GM18505 (cell line): ENCODE data around the gene JARID2.

Experiments used
- ATAC-seq: cut with Tn5 transposase; IDR thresholded peaks from one replicate; pipeline ENCODE4 v1.9.1; 2021; ENCODE audit not compliant: unreplicated experiment
- POLR2A ChIP-seq: IDR thresholded peaks from 4 replicates; pipeline ENCODE4 v1.6.1; 2011; ENCODE audit warnings: borderline replicate concordance; ENCODE audit not compliant: insufficient read depth, insufficient read length; ENCODE audit errors: extremely low read depth

The JARID2 gene

DNA sequence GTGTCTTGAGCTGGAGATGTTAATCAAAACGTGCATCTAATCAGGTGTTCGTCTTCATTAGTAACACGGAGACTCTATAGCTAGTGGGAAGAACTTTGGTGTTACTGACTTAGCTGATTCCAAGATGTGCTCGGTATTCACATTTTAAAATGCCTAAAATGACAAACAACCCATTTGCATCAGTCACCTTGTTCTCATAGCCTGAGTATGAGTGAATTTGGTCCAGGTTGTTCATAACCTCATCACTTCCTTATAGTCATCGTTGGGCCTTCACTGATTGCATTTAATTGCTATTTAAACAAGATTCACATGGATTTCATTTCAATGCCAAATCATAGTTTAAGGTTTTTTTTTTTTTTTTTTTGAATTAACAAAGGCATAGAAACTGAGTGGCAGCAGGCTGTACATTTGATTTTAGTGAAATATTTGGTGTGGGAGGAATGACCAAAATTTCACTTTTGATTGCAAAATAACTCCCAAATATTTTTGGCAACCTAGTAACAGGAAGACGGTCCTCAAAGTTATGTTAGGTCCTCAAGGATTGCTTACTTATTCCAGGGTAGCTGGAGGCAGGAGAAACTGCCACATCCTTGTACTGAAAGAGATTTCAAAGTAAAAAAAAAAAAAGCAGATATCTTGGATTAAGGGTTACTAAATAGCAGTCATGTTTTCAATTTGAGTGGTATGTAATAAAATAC is 104.7 kb downstream of the JARID2 start:
- ATAC-seq, result no peak

DNA sequence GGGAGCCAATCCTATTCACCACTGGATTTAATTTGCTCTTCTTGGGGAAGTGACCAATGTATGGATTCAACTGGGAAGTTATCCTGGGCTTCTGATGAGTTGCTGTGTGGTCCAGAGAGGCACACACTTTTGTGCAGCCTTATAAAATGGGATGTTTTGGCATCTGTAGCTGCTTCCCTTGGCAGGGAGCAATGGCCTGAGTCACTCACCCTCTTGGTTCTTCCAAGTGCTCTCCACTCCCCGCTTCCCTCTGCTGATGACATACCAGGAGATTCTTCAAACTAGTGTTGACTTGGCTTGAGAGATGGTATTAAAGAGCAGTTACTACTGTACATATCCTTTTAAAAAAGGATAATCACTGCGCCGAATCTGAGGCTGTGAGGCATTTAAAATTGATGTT is 105.8 kb downstream of the JARID2 start:
- no peak for TF ChIP-seq POLR2A
- no peak for ATAC-seq

More for the DNA sequence above, 104.7 kb downstream of the JARID2 start:
- no peak for TF ChIP-seq POLR2A

DNA sequence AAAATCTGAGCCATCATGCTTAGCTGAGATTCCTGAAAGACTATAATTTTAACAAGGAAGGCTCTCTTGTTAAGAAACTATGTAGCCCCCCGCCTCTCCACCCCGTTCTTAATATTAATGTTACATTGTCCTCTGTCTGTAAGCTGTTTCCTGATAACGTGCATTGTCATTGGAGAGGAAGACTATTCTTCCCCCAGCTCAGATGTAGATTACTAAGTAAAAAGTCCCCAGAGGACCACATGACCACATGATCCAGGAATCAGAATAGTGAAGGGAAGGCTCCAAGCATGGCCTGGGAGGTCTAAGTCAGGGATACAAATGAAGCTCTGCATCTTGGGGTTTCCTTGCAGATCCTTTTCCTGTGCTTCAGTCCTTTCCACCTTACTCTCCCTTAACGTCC is 106.4 kb downstream of the JARID2 start:
- TF ChIP-seq POLR2A, result no peak
- no peak for ATAC-seq

GRCh38 chr6:15352845-15353244 is 107.0 kb downstream of the JARID2 start:
- no peak for ATAC-seq

DNA sequence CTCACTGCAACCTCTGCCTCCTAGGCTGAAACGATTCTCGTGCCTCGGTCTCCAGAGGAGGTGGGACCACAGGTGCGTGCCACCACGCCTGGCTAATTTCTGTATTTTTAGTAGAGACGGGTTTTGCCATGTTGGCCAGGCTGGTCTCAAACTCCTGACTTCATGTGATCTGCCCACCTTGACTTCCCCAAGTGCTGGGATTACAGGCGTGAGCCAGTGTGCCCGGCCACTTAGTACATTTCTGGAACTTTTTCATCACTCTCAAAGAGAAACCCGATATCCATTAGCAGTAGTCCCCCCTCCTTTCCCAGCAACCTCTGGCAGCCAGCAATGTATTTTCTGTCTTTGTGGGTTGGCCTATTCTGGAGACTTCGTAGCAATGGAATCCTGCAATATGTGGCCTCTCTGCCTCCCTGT is 109.8 kb downstream of the JARID2 start:
- no peak for ATAC-seq
- no peak for TF ChIP-seq POLR2A

More at GRCh38 chr6:15352845-15353244, 107.0 kb downstream of the JARID2 start:
- TF ChIP-seq POLR2A, result no peak

GRCh38 chr6:15356179-15356578 is 110.3 kb downstream of the JARID2 start:
- no peak for ATAC-seq

GRCh38 chr6:15356937-15357336 is 111.1 kb downstream of the JARID2 start:
- no peak for TF ChIP-seq POLR2A
- no peak for ATAC-seq

More at GRCh38 chr6:15356179-15356578, 110.3 kb downstream of the JARID2 start:
- TF ChIP-seq POLR2A, result no peak

DNA sequence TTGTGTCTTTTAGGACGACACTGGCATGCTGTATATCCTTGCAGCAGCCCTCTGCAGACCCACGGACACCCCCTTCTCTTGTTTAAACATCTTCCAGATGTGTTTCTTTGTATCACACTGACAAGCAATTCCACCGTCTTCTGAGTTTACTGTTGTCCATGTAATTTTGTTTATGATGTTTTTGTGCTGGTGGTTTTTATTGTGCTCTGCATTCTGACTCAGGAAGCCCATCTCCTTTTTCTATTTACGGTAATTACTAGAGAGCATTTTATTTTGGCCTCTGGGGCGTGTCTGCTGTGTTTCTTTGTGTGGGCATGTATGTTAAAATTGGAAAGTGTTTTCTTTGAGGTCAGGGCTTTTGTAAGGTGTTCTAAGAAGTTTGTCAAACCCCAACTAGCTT is 111.9 kb downstream of the JARID2 start:
- no peak for ATAC-seq
- no peak for TF ChIP-seq POLR2A

DNA sequence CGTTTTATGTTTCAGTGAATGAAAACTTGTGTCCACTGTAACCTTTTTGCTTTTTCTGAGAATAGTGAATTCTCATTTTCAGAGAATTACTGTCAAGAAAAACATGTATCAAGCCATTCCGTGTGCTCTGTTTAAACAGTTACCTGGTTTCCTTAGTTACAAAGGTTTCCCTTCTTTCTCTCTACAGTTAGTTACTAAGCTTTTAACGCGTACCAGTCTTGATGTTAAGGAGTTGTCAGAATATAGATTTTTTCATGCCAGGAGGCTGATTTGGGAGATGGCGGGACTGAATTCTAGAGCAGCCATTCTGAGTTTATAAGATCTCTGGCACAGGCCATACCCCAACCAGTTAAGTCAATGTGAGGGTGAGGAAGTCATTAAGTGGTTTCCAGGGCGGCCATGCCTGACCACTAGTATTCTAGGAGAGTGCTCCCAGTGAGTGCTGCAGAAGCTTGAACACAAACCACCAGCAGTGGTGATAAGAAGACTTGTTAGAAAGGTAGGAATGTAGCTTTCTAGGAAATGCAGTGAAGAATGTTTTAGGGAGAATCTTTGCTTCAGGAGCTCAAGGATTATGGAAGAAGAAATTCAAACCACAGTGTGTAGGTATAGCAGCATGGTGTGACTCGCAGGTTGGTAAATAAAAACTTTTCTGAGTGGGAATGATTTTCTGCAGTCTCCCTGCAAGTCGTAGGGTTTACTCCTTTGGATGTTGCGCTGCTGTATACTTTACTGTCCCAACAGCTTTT is 112.9 kb downstream of the JARID2 start:
- no peak for TF ChIP-seq POLR2A
- no peak for ATAC-seq

- peak; percentile 23 for TF ChIP-seq POLR2A
- peak; percentile 38 for ATAC-seq
Measured at GRCh38 chr6:15359335-15359862, 113.5 kb downstream of the JARID2 start.

DNA sequence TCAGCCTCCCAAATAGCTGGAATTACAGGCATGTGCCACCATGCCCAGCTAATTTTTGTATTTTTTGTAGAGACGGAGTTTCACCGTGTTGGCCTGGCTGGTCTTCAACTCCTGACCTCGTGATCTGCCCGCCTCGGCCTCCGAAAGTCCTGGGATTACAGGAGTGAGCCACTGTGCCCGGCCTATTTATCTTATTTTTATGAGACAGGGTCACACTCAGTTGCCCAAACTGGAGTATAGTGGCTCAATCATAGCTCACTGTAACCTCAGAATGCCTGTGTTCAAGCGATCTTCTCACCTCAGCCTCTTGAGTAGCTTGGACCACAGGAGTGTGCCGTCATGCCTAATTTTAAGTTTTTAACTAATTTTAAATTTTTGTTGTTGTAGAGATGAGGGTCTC is 114.4 kb downstream of the JARID2 start:
- TF ChIP-seq POLR2A, result no peak
- ATAC-seq, result no peak

DNA sequence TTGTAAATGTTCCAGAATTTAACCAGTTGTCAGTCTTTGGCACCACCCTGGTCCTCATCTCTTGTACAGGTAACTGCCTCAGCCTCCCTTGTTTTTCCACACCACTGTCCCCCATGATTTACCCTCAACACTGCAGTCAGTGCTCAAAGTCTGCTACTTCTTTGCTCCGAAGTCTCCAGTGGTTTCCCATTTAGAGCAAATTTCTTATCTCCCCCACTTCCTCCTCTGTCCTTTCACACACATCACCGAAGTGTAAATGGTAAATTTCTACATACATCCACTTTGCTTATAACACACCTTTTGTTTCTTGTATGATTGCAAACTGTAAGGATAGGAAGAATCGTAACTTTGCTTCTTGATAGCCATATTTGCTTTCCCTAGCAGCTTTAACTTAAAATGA is 115.3 kb downstream of the JARID2 start:
- TF ChIP-seq POLR2A, result no peak
- no peak for ATAC-seq

DNA sequence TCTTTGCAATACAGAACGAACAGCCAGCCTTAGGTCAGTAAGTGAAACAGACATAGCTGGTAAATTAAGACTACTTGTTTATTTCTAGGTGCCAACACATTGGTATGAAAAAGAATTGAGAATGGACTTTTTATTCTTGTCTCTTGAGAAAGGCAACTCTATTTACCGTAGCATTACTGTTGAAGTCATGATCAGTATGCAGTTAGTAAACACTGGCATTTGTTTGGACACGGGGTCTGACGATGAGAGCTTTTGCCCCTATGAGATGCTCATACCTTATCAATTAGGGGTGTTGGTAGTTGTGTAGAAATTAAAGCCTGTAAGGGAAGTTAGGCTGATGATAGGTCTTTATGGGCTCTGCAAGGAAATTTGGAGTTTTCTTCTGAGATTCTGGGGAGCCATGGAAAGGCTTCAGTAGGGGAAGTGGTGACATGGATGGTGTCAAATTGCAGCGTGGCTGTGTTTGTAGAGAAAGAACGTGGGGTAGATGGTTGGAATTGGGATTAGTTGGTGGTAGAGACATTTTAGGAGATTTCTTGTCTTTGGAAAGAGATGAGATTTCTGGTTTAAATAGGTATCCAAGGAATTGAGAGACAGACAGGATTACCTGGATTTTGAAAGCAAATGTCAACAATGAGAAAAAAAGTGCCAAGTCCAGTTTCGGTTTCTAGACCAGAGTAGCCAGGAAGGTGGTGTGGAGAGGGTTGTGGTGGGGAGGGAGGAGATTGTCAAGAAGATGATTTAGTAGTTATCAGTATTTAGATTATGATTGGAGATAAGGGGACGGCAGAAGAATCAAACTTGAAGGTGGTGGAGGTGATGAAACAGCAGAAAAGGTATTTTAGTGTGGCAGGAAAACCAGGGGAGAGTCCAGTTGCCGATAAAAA is 116.6 kb downstream of the JARID2 start:
- no peak for TF ChIP-seq POLR2A
- no peak for ATAC-seq
